Psoas muscle (tissue), 8 donors: ENCODE results near the gene LBHD2. TPM values are rescaled to one million over a fixed set of nuclear protein-coding genes. Genes with fewer than 3 reads are reported as not detected.

Experiments
- ATAC-seq, 4 donors: fragments of 200-7000 bp; cut with Tn5 transposase; one replicate each; pipeline ENCODE4 v1.9.1; 2020; ENCODE audit warnings: moderate library complexity in 3 of 4, mild to moderate bottlenecking in 2 of 4
- DNase-seq, 2 donors: peaks; one replicate each; pipeline ENCODE4 v3.0.0-alpha.2; 2020
- H3K27ac ChIP-seq: fragments of 200-600 bp; one replicate; pipeline ENCODE4 v1.8.0; 2022
- H3K27me3 ChIP-seq, 3 donors: fragments of 200-600 bp in 1 of 3; one replicate each; pipeline versions ENCODE4 v1.6.1 to v1.8.0; 2013 to 2022; ENCODE audit warnings: low read length in 2 of 3, mild to moderate bottlenecking in 2 of 3, moderate library complexity in 1 of 3; ENCODE audit not compliant: insufficient read depth in 3 of 3
- H3K36me3 ChIP-seq, 2 donors: fragments of 200-600 bp in 1 of 2; one replicate each; pipeline versions ENCODE4 v1.6.1 to v1.8.0; 2013 to 2022; ENCODE audit warnings: low read depth in 1 of 2, mild to moderate bottlenecking in 1 of 2, moderate library complexity in 1 of 2; ENCODE audit not compliant: insufficient read depth in 1 of 2
- H3K4me1 ChIP-seq: fragments of 200-600 bp; one replicate; pipeline ENCODE4 v1.8.0; 2022
- H3K4me3 ChIP-seq: fragments of 200-600 bp; one replicate; pipeline ENCODE4 v1.8.0; 2022; ENCODE audit warnings: mild to moderate bottlenecking
- H3K9me3 ChIP-seq: fragments of 200-600 bp; one replicate; pipeline ENCODE4 v1.8.0; 2022
- WGBS, 3 donors: extraction: QIAGEN DNeasy Blood & Tissue Kit; methylation state at CpG; one replicate each; pipeline versions ENCODE4 v1.1.6 to v1.1.7; 2013; 5-methylcytosine and 5-hydroxymethylcytosine counted together
- intact Hi-C, 2 donors: fragments of 100-400 bp; cut with DNase I; formaldehyde crosslinking; loops; one replicate each; pipeline versions ENCODE4 v1.11.0 to v1.14.2; 2022
- polyA plus RNA-seq, 3 donors: library from polyadenylated mRNA; stranded (reverse); fragments of 200-250 nt; gene quantifications; one replicate each; pipeline ENCODE4 v1.2.3, GENCODE V29; 2013
- total RNA-seq, 4 donors: library from RNA; stranded (reverse); fragmentation: NEBNext Ultra II Directional in 2 of 4; extraction: Animal tissue kit (Norgen Biotek cat#: 25700) in 2 of 4; gene quantifications; one replicate each; pipeline versions ENCODE4 v1.2.1 to v1.2.4, GENCODE V29; 2021 to 2023
- TF ChIP-seq, protein P1 (sequence below): fragments of 200-600 bp; IDR thresholded peaks from one replicate; pipeline ENCODE4 v1.8.0; 2022; ENCODE audit warnings: antibody characterized with exemption
- donor health status: healthy with polysubstance abuse.
- donor health status: DM: no; HTN: no; CAD: no; lungs with moderate emphysema.
- donor health status: Bipolar disorder and iron deficiency.
- donor health status: healthy.
- donor health status: DM: yes; HTN: yes; CAD: no.
- donor health status: DM: no; HTN: no; CAD: no.
- donor health status: DM: no; HTN: no; CAD: no.
- donor health status: DM: yes; HTN: yes; CAD: no.

LBHD2 gene
- total and polyA plus RNA-seq, 7 donors = not detected

DNA sequence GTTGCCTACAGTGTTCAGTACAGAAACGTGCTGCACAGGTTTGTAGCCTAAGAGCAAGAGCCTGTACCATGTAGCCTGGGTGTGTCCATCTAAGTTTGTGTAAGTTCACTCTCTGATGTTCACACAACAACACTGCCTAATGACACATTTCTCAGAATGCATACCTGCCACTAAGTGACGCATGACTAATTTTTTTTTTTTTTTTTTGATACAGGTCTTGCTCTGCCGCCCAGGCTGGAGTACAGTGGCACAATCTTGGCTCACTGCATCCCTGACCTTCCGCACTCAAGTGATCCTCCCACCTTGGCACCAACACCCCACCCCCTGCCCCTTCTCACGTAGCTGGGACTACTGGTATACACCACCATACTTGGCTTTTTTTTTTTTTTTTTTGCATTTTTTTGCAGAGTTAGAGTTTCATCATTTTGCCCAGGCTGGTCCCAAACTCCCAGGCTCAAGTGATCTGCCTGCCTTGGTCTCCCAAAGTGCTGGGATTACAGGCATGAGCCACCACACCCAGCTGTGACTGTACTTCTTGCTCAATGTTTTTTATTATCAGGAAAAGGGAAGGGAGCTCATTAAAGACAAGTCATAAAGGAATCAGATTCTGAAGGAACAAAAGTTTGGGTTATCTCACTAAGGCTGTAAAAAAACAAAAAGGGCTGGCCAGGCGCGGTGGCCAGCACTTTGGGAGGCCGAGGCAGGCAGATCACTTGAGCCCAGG lies 16.6 kb upstream of the LBHD2 start:
- peak in 1 of 2 donors; percentile 55 for DNase-seq
- Histone ChIP-seq H3K9me3 (no peaks in the 10 kb centered on the region), H3K36me3 (no peaks in the 10 kb centered on the region), H3K27ac (no peak overlapping the region), H3K4me3 (no peak overlapping the region), H3K27me3 (no peaks in the 10 kb centered on the region), H3K4me1 (no peaks in the 10 kb centered on the region)
- intact Hi-C loops = no loop called here
- TF ChIP-seq, protein P1, sequence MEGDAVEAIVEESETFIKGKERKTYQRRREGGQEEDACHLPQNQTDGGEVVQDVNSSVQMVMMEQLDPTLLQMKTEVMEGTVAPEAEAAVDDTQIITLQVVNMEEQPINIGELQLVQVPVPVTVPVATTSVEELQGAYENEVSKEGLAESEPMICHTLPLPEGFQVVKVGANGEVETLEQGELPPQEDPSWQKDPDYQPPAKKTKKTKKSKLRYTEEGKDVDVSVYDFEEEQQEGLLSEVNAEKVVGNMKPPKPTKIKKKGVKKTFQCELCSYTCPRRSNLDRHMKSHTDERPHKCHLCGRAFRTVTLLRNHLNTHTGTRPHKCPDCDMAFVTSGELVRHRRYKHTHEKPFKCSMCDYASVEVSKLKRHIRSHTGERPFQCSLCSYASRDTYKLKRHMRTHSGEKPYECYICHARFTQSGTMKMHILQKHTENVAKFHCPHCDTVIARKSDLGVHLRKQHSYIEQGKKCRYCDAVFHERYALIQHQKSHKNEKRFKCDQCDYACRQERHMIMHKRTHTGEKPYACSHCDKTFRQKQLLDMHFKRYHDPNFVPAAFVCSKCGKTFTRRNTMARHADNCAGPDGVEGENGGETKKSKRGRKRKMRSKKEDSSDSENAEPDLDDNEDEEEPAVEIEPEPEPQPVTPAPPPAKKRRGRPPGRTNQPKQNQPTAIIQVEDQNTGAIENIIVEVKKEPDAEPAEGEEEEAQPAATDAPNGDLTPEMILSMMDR = no peak
- ATAC-seq = peak in 2 of 4 donors; percentile 22 to 46
- WGBS, 3 donors = 66 to 69% (median 69%) methylated on average over 8 of the region's 8 CpGs

DNA sequence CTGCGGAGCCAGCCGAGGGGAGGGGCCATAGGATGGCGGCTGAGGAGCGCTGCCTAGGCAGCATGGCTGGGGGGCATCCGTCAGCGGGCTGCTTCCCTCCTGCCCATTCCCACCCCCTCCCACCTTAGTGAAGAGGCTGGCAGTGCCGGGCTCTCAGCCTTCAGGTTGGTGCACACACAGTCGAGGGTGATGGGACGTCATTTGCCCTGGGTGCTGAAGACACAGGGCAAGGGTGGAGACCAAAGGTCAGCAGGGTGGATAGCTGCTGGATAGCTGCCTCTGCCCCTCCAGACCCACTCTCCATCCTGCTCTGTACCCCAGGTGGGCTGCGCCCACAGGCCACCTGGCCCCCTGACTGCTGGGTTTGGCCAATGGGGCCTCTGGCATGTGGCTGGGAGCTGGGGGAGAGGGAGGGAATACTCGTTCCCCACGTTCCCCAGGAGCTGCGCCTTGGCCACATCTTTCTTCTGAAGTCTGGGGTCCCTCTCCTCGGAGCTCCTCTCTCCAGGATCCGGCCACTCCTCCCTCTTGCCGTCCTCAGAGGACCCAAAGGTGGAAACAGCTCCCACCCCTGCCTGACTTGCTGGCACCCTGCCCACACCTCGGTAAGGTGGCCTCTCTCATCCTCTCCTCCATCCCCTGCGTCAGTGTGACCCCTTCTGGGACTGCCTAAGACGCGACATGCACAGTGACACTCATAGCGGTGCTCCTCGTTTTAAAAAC lies 15.5 kb upstream of the LBHD2 start:
- no peak overlapping the region for H3K27ac ChIP-seq
- 68 to 72% (median 72%) methylated on average over 17 to 22 of the region's 22 CpGs for WGBS, 3 donors
- TF ChIP-seq, protein P1 = no peak

DNA sequence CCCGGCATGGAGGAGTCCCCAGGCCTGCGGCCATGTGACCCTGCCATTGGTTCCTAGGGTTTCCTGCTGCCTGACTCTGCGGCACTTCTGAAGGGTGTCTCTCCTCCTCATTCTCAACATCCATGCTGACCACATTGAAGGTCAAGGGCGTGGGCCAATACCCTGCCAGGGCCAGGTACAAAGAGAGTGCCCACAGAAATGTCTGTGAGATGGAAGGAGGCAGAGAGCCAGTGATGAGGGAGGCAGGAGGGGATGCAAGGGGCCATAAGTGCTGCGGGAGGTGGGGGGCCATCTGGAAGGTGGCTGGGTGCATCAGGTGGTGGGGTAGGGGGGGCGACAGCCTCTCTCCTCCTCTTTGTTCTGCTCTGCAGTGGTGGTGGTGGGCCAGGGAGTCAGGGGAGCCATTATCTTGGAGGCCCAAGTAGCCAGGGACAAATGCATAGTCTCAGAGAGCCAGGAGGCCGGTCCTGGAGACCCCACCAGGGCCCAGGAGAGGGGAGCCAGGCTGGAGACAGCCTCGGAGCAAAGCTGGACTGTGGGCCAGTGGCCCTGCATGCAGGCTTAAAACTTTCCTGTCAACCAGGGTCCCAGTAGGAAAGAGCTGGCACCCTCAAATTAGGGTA lies 13.6 kb upstream of the LBHD2 start:
- peak in 1 of 2 donors; percentile 43 for DNase-seq

More for the DNA sequence above, 15.5 kb upstream of the LBHD2 start:
- no peaks in the 10 kb centered on the region for H3K27me3 ChIP-seq
- ATAC-seq = no peak
- no peak for DNase-seq
- H3K9me3 ChIP-seq = no peaks in the 10 kb centered on the region
- no peaks in the 10 kb centered on the region for H3K36me3 ChIP-seq
- no peaks in the 10 kb centered on the region for H3K4me1 ChIP-seq
- no peak overlapping the region for H3K4me3 ChIP-seq
- intact Hi-C loops = no loop called here

DNA sequence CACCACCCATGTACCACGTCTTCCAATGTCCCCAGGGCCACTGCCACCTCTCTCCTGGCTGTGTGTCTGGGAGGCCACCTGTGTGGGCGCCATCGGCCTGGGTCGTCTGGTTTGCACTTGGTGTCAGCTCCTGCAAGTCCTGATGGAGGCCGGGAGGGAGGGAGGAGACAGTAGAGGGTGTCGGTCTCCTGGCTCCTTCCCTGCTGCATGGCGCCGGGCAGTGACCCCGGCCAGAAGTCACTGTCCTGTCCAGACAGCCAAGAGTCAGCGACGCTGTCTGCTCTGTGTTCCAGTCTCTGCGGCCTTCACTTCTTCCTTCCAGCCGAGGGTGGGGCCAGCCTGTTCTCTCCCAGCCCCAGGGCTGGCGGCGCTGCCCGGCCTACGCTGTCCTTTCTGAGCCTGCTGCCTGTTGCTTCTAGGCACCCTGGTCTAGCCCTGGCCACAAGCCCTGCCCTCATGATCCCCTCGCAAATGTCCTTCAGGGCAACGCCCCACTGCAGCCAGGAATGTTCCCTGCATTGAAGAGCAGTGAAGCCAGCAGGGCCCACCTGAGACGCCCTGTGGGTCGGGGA lies 13.0 kb upstream of the LBHD2 start:
- TF ChIP-seq, protein P1 = no peak
- ATAC-seq (no peak), DNase-seq (peak in 1 of 2 donors; percentile 39)
- Histone ChIP-seq H3K4me3 (no peak overlapping the region), H3K36me3 (no peaks in the 10 kb centered on the region), H3K27me3 (no peaks in the 10 kb centered on the region), H3K27ac (no peak overlapping the region), H3K4me1 (no peaks in the 10 kb centered on the region), H3K9me3 (no peaks in the 10 kb centered on the region)
- intact Hi-C loops = loop anchor here in 1 of 2 donors (10.0 kb wide), 1 partner anchor 376 kb away; no protein-coding TSS in a partner anchor
- 73 to 81% (median 80%) methylated on average over 21 of the region's 21 CpGs for WGBS, 3 donors

More for the DNA sequence above, 13.6 kb upstream of the LBHD2 start:
- H3K36me3 ChIP-seq = no peaks in the 10 kb centered on the region
- intact Hi-C loops = loop anchor here in 1 of 2 donors (10.0 kb wide), 1 partner anchor 376 kb away; no protein-coding TSS in a partner anchor
- no peak overlapping the region for H3K27ac ChIP-seq
- no peak overlapping the region for H3K4me3 ChIP-seq
- no peaks in the 10 kb centered on the region for H3K4me1 ChIP-seq
- ATAC-seq = no peak
- H3K9me3 ChIP-seq = no peaks in the 10 kb centered on the region
- TF ChIP-seq, protein P1 = no peak
- H3K27me3 ChIP-seq = no peaks in the 10 kb centered on the region
- WGBS, 3 donors = 82 to 86% (median 83%) methylated on average over 8 of the region's 8 CpGs
